ENCODE results near the gene DOCK7. TPM values are rescaled to one million over a fixed set of nuclear protein-coding genes. Genes with fewer than 3 reads are reported as not detected.
A peak's percentile ranks its signal among the peaks of the same experiment; 100 is the strongest.

DOCK7 gene
- total RNA-seq, 4 donors from 2014 or later: 48.6 to 182 (median 92.9) TPM

GRCh38 chr1:62436039-62436465 lies 252.1 kb downstream of the DOCK7 start:
- WGBS, 2 donors: 0% methylated on average over 33 to 41 of the region's 45 CpGs
- no peaks in the 10 kb centered on the region for H3K27me3 ChIP-seq
- H3K4me3 ChIP-seq: peak overlapping the region; percentile 63 to 92 (median 78)
- TF ChIP-seq POLR2A (IDR thresholded peaks at IDR 0.05): peak; percentile 91 to 93
- TF ChIP-seq CTCF (IDR thresholded peaks at IDR 0.05): no peak
- peak; percentile 61 to 98 for TF ChIP-seq EP300 (IDR thresholded peaks at IDR 0.05)
- H3K27ac ChIP-seq: peak overlapping the region; percentile 84 to 100 (median 98)
- H3K9me3 ChIP-seq: no peaks in the 10 kb centered on the region
- H3K4me1 ChIP-seq: peaks cover 0 to 38% (median 20%) of the 10 kb centered on the region in 4 donors
- no peaks in the 10 kb centered on the region for H3K36me3 ChIP-seq
- DNase-seq (ENCODE audit: low spot score in 2 of 2): peak in 1 of 2 donors; percentile 94

GRCh38 chr1:62435231-62436038 lies 252.8 kb downstream of the DOCK7 start:
- TF ChIP-seq EP300 (IDR thresholded peaks at IDR 0.05) (no peak), CTCF (IDR thresholded peaks at IDR 0.05) (no peak), POLR2A (IDR thresholded peaks at IDR 0.05) (no peak)
- no peaks in the 10 kb centered on the region for H3K9me3 ChIP-seq
- peak overlapping the region; percentile 84 to 100 (median 98) for H3K27ac ChIP-seq
- DNase-seq (ENCODE audit: low spot score in 2 of 2): no peak
- no peaks in the 10 kb centered on the region for H3K27me3 ChIP-seq
- H3K4me1 ChIP-seq: peaks cover 0 to 33% (median 20%) of the 10 kb centered on the region in 4 donors
- 47 to 49% methylated on average over 31 of the region's 31 CpGs for WGBS, 2 donors
- no peaks in the 10 kb centered on the region for H3K36me3 ChIP-seq
- peak overlapping the region; percentile 63 to 92 (median 78) for H3K4me3 ChIP-seq

GRCh38 chr1:62434618-62435001 lies 253.6 kb downstream of the DOCK7 start:
- peaks cover 0 to 25% (median 18%) of the 10 kb centered on the region in 4 donors for H3K4me1 ChIP-seq
- H3K36me3 ChIP-seq: no peaks in the 10 kb centered on the region
- 89 to 90% methylated on average over 12 of the region's 12 CpGs for whole genome bisulfite sequencing, 2 donors
- H3K27ac ChIP-seq: no peak overlapping the region
- DNase-seq (ENCODE audit: low spot score in 2 of 2): no peak
- H3K4me3 ChIP-seq: no peak overlapping the region
- no peaks in the 10 kb centered on the region for H3K27me3 ChIP-seq
- TF ChIP-seq EP300 (IDR thresholded peaks at IDR 0.05) (no peak), POLR2A (IDR thresholded peaks at IDR 0.05) (no peak), CTCF (IDR thresholded peaks at IDR 0.05) (no peak)
- no peaks in the 10 kb centered on the region for H3K9me3 ChIP-seq

GRCh38 chr1:62433861-62434617 lies 254.1 kb downstream of the DOCK7 start:
- WGBS, 2 donors: 77% methylated on average over 10 of the region's 10 CpGs

More at GRCh38 chr1:62433861-62434617, 254.1 kb downstream of the DOCK7 start:
- Histone ChIP-seq H3K9me3 (no peaks in the 10 kb centered on the region), H3K36me3 (no peaks in the 10 kb centered on the region), H3K4me3 (no peak overlapping the region), H3K27ac (no peak overlapping the region), H3K4me1 (peaks cover 0 to 19% (median 13%) of the 10 kb centered on the region in 4 donors), H3K27me3 (no peaks in the 10 kb centered on the region)
- TF ChIP-seq EP300 (IDR thresholded peaks at IDR 0.05): no peak
- TF ChIP-seq CTCF (IDR thresholded peaks at IDR 0.05): peak in 2 of 5 experiments; percentile 11
- no peak for DNase-seq (ENCODE audit: low spot score in 2 of 2)
